ENCODE results near the gene HBG1. TPM values are rescaled to one million over a fixed set of nuclear protein-coding genes. Genes with fewer than 3 reads are reported as not detected.
"Not testable (repeated sequence)": the region's sequence is repeated elsewhere in the genome, so short reads cannot be mapped to it uniquely, and the experiment has no call there.

The HBG1 gene
- total RNA-seq: not detected

- not testable (repeated sequence) for H3K9me3 ChIP-seq; H3K4me1 ChIP-seq; DNase-seq (ENCODE audit: low spot score); H3K27me3 ChIP-seq; H3K4me3 ChIP-seq; H3K27ac ChIP-seq; H3K36me3 ChIP-seq
Measured at GRCh38 chr11:5249807-5250396, at the start of gene HBG1. TSS of gene HBG1 (minus strand) at chr11:5249857. CDS start at chr11:5249804, 53 bp downstream.

GRCh38 chr11:5298451-5298850 lies 48.8 kb upstream of the HBG1 start:
- Histone ChIP-seq H3K4me1 (no peaks in the 10 kb centered on the region), H3K27ac (no peak overlapping the region), H3K36me3 (no peaks in the 10 kb centered on the region), H3K27me3 (no peaks in the 10 kb centered on the region), H3K9me3 (no peaks in the 10 kb centered on the region), H3K4me3 (no peak overlapping the region)
- no peak for DNase-seq (ENCODE audit: low spot score)
- TF ChIP-seq CTCF (IDR thresholded peaks at IDR 0.05): no peak

GRCh38 chr11:5297721-5298323 lies 48.2 kb upstream of the HBG1 start:
- H3K4me1 ChIP-seq: no peaks in the 10 kb centered on the region
- no peak overlapping the region for H3K27ac ChIP-seq
- H3K4me3 ChIP-seq: no peak overlapping the region
- no peaks in the 10 kb centered on the region for H3K27me3 ChIP-seq
- no peaks in the 10 kb centered on the region for H3K36me3 ChIP-seq
- no peak for TF ChIP-seq CTCF (IDR thresholded peaks at IDR 0.05)
- DNase-seq (ENCODE audit: low spot score): no peak
- H3K9me3 ChIP-seq: no peaks in the 10 kb centered on the region

- not testable (repeated sequence) for H3K9me3 ChIP-seq; H3K36me3 ChIP-seq; H3K27ac ChIP-seq; DNase-seq (ENCODE audit: low spot score); H3K4me1 ChIP-seq; H3K27me3 ChIP-seq; H3K4me3 ChIP-seq
Measured at GRCh38 chr11:5294342-5294995, 44.8 kb upstream of the HBG1 start.

- no peaks in the 10 kb centered on the region for H3K9me3 ChIP-seq
- no peaks in the 10 kb centered on the region for H3K36me3 ChIP-seq
- no peaks in the 10 kb centered on the region for H3K27me3 ChIP-seq
- no peak for TF ChIP-seq CTCF (IDR thresholded peaks at IDR 0.05)
- no peak for DNase-seq (ENCODE audit: low spot score)
- H3K4me3 ChIP-seq: no peak overlapping the region
- H3K27ac ChIP-seq: no peak overlapping the region
- H3K4me1 ChIP-seq: no peaks in the 10 kb centered on the region
Measured at GRCh38 chr11:5293028-5293427, 43.4 kb upstream of the HBG1 start.

GRCh38 chr11:5291207-5291838 lies 41.7 kb upstream of the HBG1 start:
- Histone ChIP-seq H3K4me1 (no peaks in the 10 kb centered on the region), H3K27ac (no peak overlapping the region), H3K9me3 (no peaks in the 10 kb centered on the region), H3K36me3 (no peaks in the 10 kb centered on the region), H3K4me3 (no peak overlapping the region), H3K27me3 (no peaks in the 10 kb centered on the region)
- peak in 1 of 2 donors; percentile 21 for TF ChIP-seq CTCF (IDR thresholded peaks at IDR 0.05)
- no peak for DNase-seq (ENCODE audit: low spot score)

All from right atrium auricular region (tissue), 2 donors.